ENCODE data around the gene CPLX1.

DNA sequence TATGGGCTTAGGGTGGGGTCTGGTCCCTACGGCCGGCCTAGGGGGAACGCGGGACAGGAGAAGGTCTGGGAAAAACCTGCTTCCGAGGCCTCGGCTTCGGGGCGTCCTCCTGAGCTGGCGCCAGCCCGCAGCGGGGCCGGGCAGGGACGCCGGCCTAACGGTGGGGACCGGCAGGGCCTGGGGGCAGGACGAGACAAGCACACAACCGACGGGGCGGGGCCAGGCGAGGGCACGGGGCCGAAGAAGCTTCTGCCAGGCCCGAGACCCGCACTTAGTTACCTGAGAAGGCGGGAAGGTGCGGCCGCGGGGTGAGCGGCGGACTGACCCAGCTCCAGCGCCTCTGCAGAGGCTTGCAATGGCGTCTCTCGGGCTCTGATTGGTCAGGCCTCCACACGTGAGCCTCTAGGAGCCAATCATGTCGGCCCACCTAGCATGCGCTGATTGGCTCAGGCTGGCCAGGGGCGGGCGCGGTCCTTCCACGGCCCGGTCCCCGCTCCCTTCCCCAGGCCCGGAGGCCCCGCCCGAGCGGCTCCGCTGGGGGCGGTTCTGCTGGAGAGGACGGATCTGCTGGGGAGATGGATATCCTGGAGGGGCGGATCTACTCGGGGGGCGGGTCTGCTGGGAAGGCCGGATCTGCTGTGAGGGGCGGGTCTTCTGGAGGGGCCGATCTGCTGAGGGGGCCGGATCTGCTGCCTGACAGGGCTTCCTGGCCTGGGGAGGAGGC is 44.3 kb downstream of the CPLX1 start:
- peak; percentile 90 for TF ChIP-seq POLR2A (IDR thresholded peaks at IDR 0.05; ENCODE audit: low read depth, low read length)
- peak; percentile 94 for TF ChIP-seq POLR2AphosphoS5 (IDR thresholded peaks at IDR 0.05; ENCODE audit: low read depth, low read length)

Measured in GM12891 (cell line).